H1 (cell line): Measurements from ENCODE around the gene WWC2. TPM values are rescaled to one million over a fixed set of nuclear protein-coding genes. Genes with fewer than 3 reads are reported as not detected.

Source experiments
- CTCF ChIA-PET: fragments of 300-600 bp; sonication (Branson Sonifier 250); formaldehyde crosslinking; loops from one replicate; lab custom pipeline; 2021; ENCODE audit not compliant: partially characterized antibody; lab: Charles Lee
- POLR2A ChIA-PET: fragments of 300-600 bp; sonication (Branson Sonifier 250); formaldehyde crosslinking; loops from one replicate; lab custom pipeline; 2021; ENCODE audit warnings: inconsistent platforms; ENCODE audit not compliant: partially characterized antibody; lab: Charles Lee
- DNase-seq, 2 experiments: peaks; one replicate each; pipeline versions ENCODE4 v3.0.0 to v3.0.0-alpha.2; 2010 to 2022; ENCODE audit warnings: low spot score in 2 of 2, low read depth in 1 of 2, mixed read lengths in 1 of 2
- FAIRE-seq: peaks from 2 replicates; lab custom pipeline; 2011; peaks lifted over from hg19 to GRCh38; lab: Jason Lieb, UNC
- H2AFZ ChIP-seq: 2 replicates; pipeline ENCODE4 v1.8.1; 2012; ENCODE audit warnings: low read length, inconsistent platforms
- H2AK5ac ChIP-seq: 2 replicates; pipeline ENCODE4 v1.6.1; 2013; ENCODE audit warnings: low read depth, low read length
- H2BK120ac ChIP-seq: replicated peaks from 2 replicates; pipeline ENCODE3; 2013; ENCODE audit warnings: low read depth, low read length, inconsistent platforms
- H2BK12ac ChIP-seq: 2 replicates; pipeline ENCODE4 v1.6.1; 2013; ENCODE audit warnings: low read depth, low read length
- H2BK15ac ChIP-seq: 2 replicates; pipeline ENCODE4 v1.6.1; 2013; ENCODE audit warnings: low read length
- H2BK20ac ChIP-seq: 2 replicates; pipeline ENCODE4 v1.6.1; 2013; ENCODE audit warnings: low read length
- H2BK5ac ChIP-seq: 2 replicates; pipeline ENCODE4 v1.6.1; 2013; ENCODE audit warnings: low read depth, low read length
- H3K14ac ChIP-seq: 2 replicates; pipeline ENCODE4 v1.6.1; 2013; ENCODE audit warnings: inconsistent platforms; ENCODE audit not compliant: insufficient read length
- H3K18ac ChIP-seq: 2 replicates; pipeline ENCODE4 v1.6.1; 2013; ENCODE audit warnings: low read length; ENCODE audit errors: extremely low read depth
- H3K23ac ChIP-seq: 2 replicates; pipeline ENCODE4 v1.6.1; 2013; ENCODE audit warnings: inconsistent platforms; ENCODE audit not compliant: insufficient read length
- H3K23me2 ChIP-seq: 2 replicates; pipeline ENCODE4 v1.6.1; 2013; ENCODE audit warnings: low read depth, low read length
- H3K27ac ChIP-seq: 2 replicates; pipeline ENCODE4 v1.6.1; 2011; ENCODE audit warnings: low read depth, low read length, inconsistent platforms
- H3K27me3 ChIP-seq, 4 experiments: replicated peaks in 1 of 4; 1 replicate in 1 of 4; 2 replicates in 3 of 4; pipeline versions ENCODE4 v1.6.1 to v1.8.1; 2011 to 2013; ENCODE audit warnings: low read length in 3 of 4, mild to moderate bottlenecking in 3 of 4, inconsistent platforms in 2 of 4, mixed read lengths in 2 of 4, moderate library complexity in 1 of 4; ENCODE audit not compliant: control insufficient read depth in 3 of 4, insufficient read depth in 3 of 4; ENCODE audit errors: extremely low read depth in 1 of 4
- H3K36me3 ChIP-seq, 4 experiments: 2 replicates each; pipeline versions ENCODE4 v1.6.1 to v1.8.1; 2011 to 2013; ENCODE audit warnings: mild to moderate bottlenecking in 4 of 4, low read length in 3 of 4, moderate library complexity in 2 of 4, control low read depth in 1 of 4, inconsistent platforms in 1 of 4; ENCODE audit not compliant: insufficient read depth in 4 of 4, control insufficient read depth in 2 of 4
- H3K4ac ChIP-seq: replicated peaks from 2 replicates; pipeline ENCODE3; 2013; ENCODE audit warnings: low read length, low read depth, mixed read lengths, inconsistent platforms; ENCODE audit not compliant: insufficient read length
- H3K4me1 ChIP-seq, 4 experiments: replicated peaks in 1 of 4; 1 replicate in 1 of 4; 2 replicates in 3 of 4; pipeline versions ENCODE4 v1.6.1 to v1.8.1; 2011 to 2013; ENCODE audit warnings: low read length in 3 of 4, inconsistent platforms in 2 of 4, mixed read lengths in 1 of 4; ENCODE audit not compliant: insufficient read depth in 4 of 4, control insufficient read depth in 3 of 4
- H3K4me2 ChIP-seq, 2 experiments: 2 replicates each; pipeline versions ENCODE4 v1.6.1 to v1.8.1; 2011 to 2013; ENCODE audit warnings: low read depth in 2 of 2, low read length in 2 of 2, control low read depth in 1 of 2, inconsistent platforms in 1 of 2, mild to moderate bottlenecking in 1 of 2; ENCODE audit not compliant: insufficient read depth in 1 of 2
- H3K4me3 ChIP-seq, 4 experiments: fragments of 200-600, 300-600 bp in 1 of 4; sonication (generic), shearing (Covaris generic), sonication (Bioruptor Twin) in 1 of 4; 2 replicates each; pipeline versions ENCODE4 v1.5.1 to v1.8.1; 2011 to 2016; ENCODE audit warnings: low read length in 4 of 4, low read depth in 3 of 4, control low read depth in 2 of 4, inconsistent platforms in 2 of 4, mild to moderate bottlenecking in 2 of 4, mixed read lengths in 1 of 4, moderate library complexity in 1 of 4; ENCODE audit not compliant: insufficient read depth in 2 of 4; ENCODE audit errors: extremely low read depth in 1 of 4
- H3K56ac ChIP-seq: replicated peaks from 2 replicates; pipeline ENCODE3; 2013; ENCODE audit warnings: low read depth, mild to moderate bottlenecking, mixed read lengths, low read length, inconsistent platforms; ENCODE audit not compliant: insufficient read length
- H3K79me1 ChIP-seq: 2 replicates; pipeline ENCODE4 v1.6.1; 2013; ENCODE audit warnings: low read depth, low read length, control low read depth
- H3K79me2 ChIP-seq, 2 experiments: 2 replicates each; pipeline versions ENCODE4 v1.6.1 to v1.8.1; 2012 to 2013; ENCODE audit warnings: low read length in 2 of 2, mild to moderate bottlenecking in 2 of 2, inconsistent platforms in 1 of 2; ENCODE audit not compliant: insufficient read depth in 2 of 2, control insufficient read depth in 1 of 2
- H3K9ac ChIP-seq, 4 experiments: replicated peaks in 1 of 4; 1 replicate in 1 of 4; 2 replicates in 3 of 4; pipeline versions ENCODE4 v1.6.1 to v1.8.1; 2011 to 2013; ENCODE audit warnings: low read depth in 3 of 4, low read length in 3 of 4, control low read depth in 2 of 4, mild to moderate bottlenecking in 2 of 4, moderate library complexity in 2 of 4, inconsistent platforms in 1 of 4; ENCODE audit errors: extremely low read depth in 1 of 4
- H3K9me3 ChIP-seq, 2 experiments: 2 replicates each; pipeline versions ENCODE4 v1.6.1 to v1.8.1; 2012 to 2013; ENCODE audit warnings: mild to moderate bottlenecking in 2 of 2, moderate library complexity in 2 of 2, control low read depth in 1 of 2, inconsistent platforms in 1 of 2, low read depth in 1 of 2, low read length in 1 of 2, mixed read lengths in 1 of 2; ENCODE audit not compliant: insufficient read depth in 2 of 2
- H4K20me1 ChIP-seq, 2 experiments: replicated peaks in 1 of 2; 2 replicates each; pipeline versions ENCODE3 to v1.8.1; 2011 to 2013; ENCODE audit warnings: inconsistent platforms in 2 of 2, low read length in 2 of 2, mild to moderate bottlenecking in 1 of 2; ENCODE audit not compliant: insufficient read depth in 2 of 2, control insufficient read depth in 1 of 2
- H4K5ac ChIP-seq: 2 replicates; pipeline ENCODE4 v1.6.1; 2013; ENCODE audit warnings: low read length, low read depth, mixed read lengths, inconsistent platforms; ENCODE audit not compliant: insufficient read length
- H4K8ac ChIP-seq: 2 replicates; pipeline ENCODE4 v1.8.0; 2013; ENCODE audit warnings: mild to moderate bottlenecking, moderate library complexity, low read length, inconsistent platforms; ENCODE audit not compliant: insufficient read depth; ENCODE audit errors: extremely low read depth
- H4K91ac ChIP-seq: replicated peaks from 2 replicates; pipeline ENCODE3; 2013; ENCODE audit warnings: low read length, mixed read lengths, inconsistent platforms; ENCODE audit not compliant: insufficient read length
- POU5F1 ChIP-seq: IDR thresholded peaks from 2 replicates; pipeline ENCODE4 v1.6.1; 2011; ENCODE audit warnings: low read depth, mild to moderate bottlenecking, low read length, moderate library complexity
- RAD21 ChIP-seq, 2 experiments: IDR thresholded peaks in 1 of 2; conservative IDR thresholded peaks in 1 of 2; 2 replicates each; pipeline ENCODE4 v1.6.1; 2011; ENCODE audit warnings: low read depth in 2 of 2, low read length in 2 of 2, improper control_type of control experiment in 1 of 2, inconsistent platforms in 1 of 2, mild to moderate bottlenecking in 1 of 2, moderate library complexity in 1 of 2
- TAF1 ChIP-seq: IDR thresholded peaks from 2 replicates; pipeline ENCODE4 v1.6.1; 2011; ENCODE audit warnings: mild to moderate bottlenecking, low read depth, low read length
- WGBS, 2 experiments: shearing (Covaris generic) in 1 of 2; methylation state at CpG; one replicate each; pipeline versions ENCODE4 v1.1.6 to v1.1.7; 2013 to 2015; ENCODE audit warnings: low lambda C conversion rate in 2 of 2, mixed read lengths in 2 of 2, inconsistent platforms in 1 of 2, low coverage in 1 of 2, missing lambda C conversion rate in 1 of 2; ENCODE audit not compliant: insufficient replicate concordance in 2 of 2, insufficient coverage in 1 of 2, insufficient read length in 1 of 2; ENCODE audit errors: extremely low coverage in 1 of 2, missing lambda C conversion rate in 1 of 2; 5-methylcytosine and 5-hydroxymethylcytosine counted together
- polyA plus RNA-seq, 7 experiments: library from polyadenylated mRNA; depleted of rRNA in 3 of 7; stranded (reverse) in 5 of 7; unstranded in 2 of 7; fragments of >200 nt in 5 of 7; fragments of 200-250 nt in 2 of 7; gene quantifications; 1 replicate in 5 of 7; 2 replicates in 1 of 7; 4 replicates in 1 of 7; pipeline versions ENCODE4 v1.2.1 to v1.2.3, GENCODE V29; 2011 to 2013; ENCODE audit warnings: missing spikeins in 2 of 7, mixed read lengths in 2 of 7
- total RNA-seq: library from RNA; stranded (reverse); fragmentation: NEBNext Ultra II Directional; extraction: Animal tissue kit (Norgen Biotek cat#: 25700); gene quantifications from 2 replicates; pipeline ENCODE4 v1.2.1, GENCODE V29; 2021
- TF ChIP-seq, protein P1 (sequence below), 3 experiments: IDR thresholded peaks; 1 replicate in 2 of 3; 2 replicates in 1 of 3; pipeline versions ENCODE4 v1.5.1 to v1.6.1; 2011; ENCODE audit warnings: low read length in 3 of 3, mild to moderate bottlenecking in 3 of 3, inconsistent platforms in 2 of 3, low read depth in 1 of 3, moderate library complexity in 1 of 3; ENCODE audit not compliant: insufficient read depth in 1 of 3; ENCODE audit errors: control extremely low read depth in 1 of 3

The WWC2 gene
- total and polyA plus RNA-seq, 2 of the 8 experiments (the other 6 are each of a cell fraction or from before 2014, with no cell fraction given), result 17.6 to 135 TPM

DNA sequence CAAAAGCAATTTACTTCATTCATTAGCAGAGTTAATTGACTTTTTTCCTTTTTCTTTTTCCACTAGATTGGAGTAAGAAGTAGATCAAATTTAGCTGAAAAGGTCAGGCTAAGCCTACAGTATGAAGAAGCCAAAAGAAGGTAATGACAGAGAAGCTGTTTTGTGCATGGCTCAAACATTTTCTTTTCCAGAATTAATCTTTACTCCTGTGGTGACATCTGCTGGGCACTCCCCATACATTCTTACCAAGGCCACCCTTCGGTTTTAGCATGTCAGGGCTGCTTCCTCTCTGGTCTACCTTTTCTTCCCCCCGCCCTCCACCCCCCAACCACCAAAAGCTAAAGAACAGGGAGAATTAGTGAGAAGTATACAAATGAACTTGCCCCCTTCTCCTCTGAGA, 150.8 kb downstream of the WWC2 start:
- Histone ChIP-seq H3K56ac (no peak overlapping the region), H3K4me1 (no peaks in the 10 kb centered on the region), H2BK20ac (no peak overlapping the region), H2AK5ac (no peak overlapping the region), H3K36me3 (peaks cover 9 to 74% (median 42%) of the 10 kb centered on the region in 4 experiments; a peak in 7 of 8 replicates), H2BK5ac (no peak overlapping the region), H3K27ac (no peak overlapping the region), H3K4me3 (no peak overlapping the region), H3K9ac (no peak overlapping the region), H3K79me1 (no peaks in the 10 kb centered on the region; the same call in 1 of the 2 replicates), H2BK120ac (no peak overlapping the region), H3K14ac (no peak overlapping the region), H3K27me3 (no peaks in the 10 kb centered on the region), H4K20me1 (no peaks in the 10 kb centered on the region), H3K79me2 (no peaks in the 10 kb centered on the region), H3K4ac (no peak overlapping the region), H2AFZ (no peak overlapping the region), H3K9me3 (no peaks in the 10 kb centered on the region), H3K23me2 (no peaks in the 10 kb centered on the region), H2BK15ac (no peak overlapping the region), H2BK12ac (no peak overlapping the region), H4K5ac (no peak overlapping the region), H4K8ac (no peak overlapping the region), H4K91ac (no peak overlapping the region), H3K4me2 (no peak overlapping the region), H3K18ac (no peak overlapping the region), H3K23ac (no peak overlapping the region)
- DNase-seq, result no peak
- TF ChIP-seq POU5F1 (no peak), TAF1 (no peak), RAD21 (IDR thresholded peaks at IDR 0.05 in 1 of 2, conservative IDR thresholded peaks at IDR 0.05 in 1 of 2; ENCODE audit: low read depth in 2 of 2, low read length in 2 of 2) (peak; percentile 74 to 76)
- TF ChIP-seq, protein P1, sequence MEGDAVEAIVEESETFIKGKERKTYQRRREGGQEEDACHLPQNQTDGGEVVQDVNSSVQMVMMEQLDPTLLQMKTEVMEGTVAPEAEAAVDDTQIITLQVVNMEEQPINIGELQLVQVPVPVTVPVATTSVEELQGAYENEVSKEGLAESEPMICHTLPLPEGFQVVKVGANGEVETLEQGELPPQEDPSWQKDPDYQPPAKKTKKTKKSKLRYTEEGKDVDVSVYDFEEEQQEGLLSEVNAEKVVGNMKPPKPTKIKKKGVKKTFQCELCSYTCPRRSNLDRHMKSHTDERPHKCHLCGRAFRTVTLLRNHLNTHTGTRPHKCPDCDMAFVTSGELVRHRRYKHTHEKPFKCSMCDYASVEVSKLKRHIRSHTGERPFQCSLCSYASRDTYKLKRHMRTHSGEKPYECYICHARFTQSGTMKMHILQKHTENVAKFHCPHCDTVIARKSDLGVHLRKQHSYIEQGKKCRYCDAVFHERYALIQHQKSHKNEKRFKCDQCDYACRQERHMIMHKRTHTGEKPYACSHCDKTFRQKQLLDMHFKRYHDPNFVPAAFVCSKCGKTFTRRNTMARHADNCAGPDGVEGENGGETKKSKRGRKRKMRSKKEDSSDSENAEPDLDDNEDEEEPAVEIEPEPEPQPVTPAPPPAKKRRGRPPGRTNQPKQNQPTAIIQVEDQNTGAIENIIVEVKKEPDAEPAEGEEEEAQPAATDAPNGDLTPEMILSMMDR (IDR thresholded peaks at IDR 0.05; ENCODE audit: control extremely low read depth in 1 of 3, insufficient read depth in 1 of 3, low read depth in 1 of 3, low read length in 3 of 3), result peak in 2 of 3 experiments; percentile 36 to 50; a peak in 2 of 4 replicates
- ChIA-PET POLR2A (interaction anchor here (0.7 to 2.2 kb wide), 3 partner anchors 145 to 213 kb away, joined by 3 to 17 read pairs (median 3); partner anchors contain the start of gene WWC2), CTCF (interaction anchor here (0.5 to 6.6 kb wide), 37 partner anchors 9 to 656 kb away, joined by 3 to 52 read pairs (median 3); partner anchors contain the start of gene WWC2)
- FAIRE-seq, result no peak
- 67% methylated on average over 1 of the region's 2 CpGs; no CpG with 5 or more reads in 1 of the 2 experiments for WGBS, 2 experiments
